SK-N-MC (cell line): Measurements from ENCODE around the gene ESPNL.

Experiments
- EZH2 ChIP-seq: fragments of 200-600 bp; sonication (generic); IDR thresholded peaks from one replicate; pipeline ENCODE4 v1.6.1; 2017; ENCODE audit warnings: antibody characterized with exemption
- POLR2AphosphoS5 ChIP-seq: IDR thresholded peaks from 2 replicates; pipeline ENCODE4 v1.6.1; 2012; ENCODE audit warnings: mild to moderate bottlenecking, low read depth, low read length, borderline replicate concordance

DNA sequence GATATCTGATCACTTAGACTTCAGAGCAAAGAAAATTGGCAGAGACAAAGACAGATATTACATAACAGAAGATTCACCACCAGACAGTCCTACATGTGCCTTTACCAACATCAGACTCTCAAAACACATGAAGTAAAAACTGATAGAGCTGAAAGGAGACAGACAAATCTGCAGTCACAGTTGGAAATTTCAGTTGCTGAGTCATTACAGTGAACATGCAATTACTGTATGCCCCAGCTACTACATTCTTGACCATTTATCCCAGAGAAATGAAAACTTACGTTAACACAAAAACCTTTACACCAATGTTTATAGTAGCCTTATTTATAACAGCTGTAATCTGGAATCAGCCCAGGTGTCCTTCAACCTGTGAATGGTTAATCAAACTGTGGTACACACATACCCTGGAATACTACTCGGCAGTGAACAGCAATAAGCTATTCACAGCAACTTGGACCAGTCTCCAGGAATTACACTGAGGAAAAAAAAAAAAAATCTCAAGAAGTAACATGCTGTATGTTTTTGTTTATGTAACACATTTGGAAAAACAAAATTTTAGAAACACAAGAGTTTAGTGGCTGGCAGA is 46.9 kb upstream of the ESPNL start:
- no peak for TF ChIP-seq POLR2AphosphoS5
- no peak for TF ChIP-seq EZH2
